Common myeloid progenitor, CD34-positive (primary cell): ENCODE results near the gene KLC4.

Experiments used
- CTCF ChIA-PET: fragments of 350-600 bp; sonication (Branson Sonifier 250); formaldehyde crosslinking; loops from one replicate; lab custom pipeline; 2021; ENCODE audit warnings: antibody characterized with exemption; lab: Charles Lee
- POLR2A ChIA-PET: fragments of 350-600 bp; sonication (Branson Sonifier 250); formaldehyde crosslinking; loops from one replicate; lab custom pipeline; 2021; ENCODE audit warnings: antibody characterized with exemption; lab: Charles Lee
- DNase-seq, 3 donors: peaks; one replicate each; pipeline versions ENCODE4 v3.0.0 to v3.0.0-alpha.2; 2013
- H3K27ac ChIP-seq, 2 experiments: 1 replicate in 1 of 2; 2 replicates in 1 of 2; pipeline ENCODE4 v1.7.0; 2013; ENCODE audit warnings: inconsistent platforms in 2 of 2, low read length in 2 of 2, mild to moderate bottlenecking in 2 of 2, low read depth in 1 of 2, moderate library complexity in 1 of 2; ENCODE audit not compliant: severe bottlenecking in 2 of 2, insufficient read depth in 1 of 2, poor library complexity in 1 of 2
- H3K27me3 ChIP-seq, 5 experiments: replicated peaks in 2 of 5; 1 replicate in 3 of 5; 2 replicates in 2 of 5; pipeline versions ENCODE4 v1.6.1 to v1.7.0; 2013; ENCODE audit warnings: low read length in 4 of 5, mild to moderate bottlenecking in 2 of 5, moderate library complexity in 2 of 5, inconsistent platforms in 1 of 5; ENCODE audit not compliant: insufficient read depth in 5 of 5, control insufficient read depth in 4 of 5
- H3K36me3 ChIP-seq, 4 experiments: 1 replicate in 2 of 4; 2 replicates in 2 of 4; pipeline versions ENCODE4 v1.6.1 to v1.7.0; 2013; ENCODE audit warnings: low read length in 3 of 4, control low read depth in 1 of 4, mild to moderate bottlenecking in 1 of 4; ENCODE audit not compliant: control insufficient read depth in 4 of 4, insufficient read depth in 4 of 4
- H3K4me1 ChIP-seq, 4 experiments: 1 replicate in 3 of 4; 2 replicates in 1 of 4; pipeline versions ENCODE4 v1.6.1 to v1.7.1; 2013; ENCODE audit warnings: low read length in 3 of 4, mild to moderate bottlenecking in 3 of 4, control low read depth in 1 of 4, inconsistent platforms in 1 of 4, moderate library complexity in 1 of 4; ENCODE audit not compliant: control insufficient read depth in 4 of 4, insufficient read depth in 4 of 4; ENCODE audit errors: control extremely low read depth in 1 of 4
- H3K4me3 ChIP-seq, 7 experiments: 1 replicate in 4 of 7; 2 replicates in 3 of 7; pipeline versions ENCODE4 v1.5.1 to v1.7.0; 2013; ENCODE audit warnings: mild to moderate bottlenecking in 7 of 7, low read length in 6 of 7, moderate library complexity in 6 of 7, inconsistent platforms in 2 of 7, low read depth in 2 of 7, control low read depth in 1 of 7; ENCODE audit not compliant: insufficient read depth in 4 of 7, control insufficient read depth in 1 of 7; ENCODE audit errors: extremely low read depth in 1 of 7
- H3K9me3 ChIP-seq, 5 experiments: 1 replicate in 4 of 5; 2 replicates in 1 of 5; pipeline versions ENCODE4 v1.6.1 to v1.7.1; 2013; ENCODE audit warnings: low read length in 4 of 5, mild to moderate bottlenecking in 2 of 5, inconsistent platforms in 1 of 5, low read depth in 1 of 5, moderate library complexity in 1 of 5; ENCODE audit not compliant: control insufficient read depth in 4 of 5, insufficient read depth in 2 of 5; ENCODE audit errors: control extremely low read depth in 1 of 5
- WGBS: methylation state at CpG from one replicate; pipeline ENCODE4 v1.1.5; 2013; ENCODE audit not compliant: insufficient coverage; 5-methylcytosine and 5-hydroxymethylcytosine counted together

Gene KLC4

GRCh38 chr6:43021270-43022047 is 38.0 kb upstream of the KLC4 start, which contains the start of gene RRP36:
TSS of gene RRP36 (plus strand) at chr6:43021623. CDS start at chr6:43021655, 32 bp downstream.
- H3K9me3 ChIP-seq: no peaks in the 10 kb centered on the region
- peak within 1 kb of the TSS; percentile 89 to 100 (median 95) for H3K4me3 ChIP-seq
- peaks cover 4 to 59% (median 43%) of the 10 kb centered on the region in 4 experiments for H3K36me3 ChIP-seq
- H3K27me3 ChIP-seq: no peaks in the 10 kb centered on the region
- peak; percentile 31 to 49 (median 40) for DNase-seq
- H3K27ac ChIP-seq: peak within 1 kb of the TSS; percentile 28 to 81
- ChIA-PET CTCF (interaction anchor here (0.7 to 2.0 kb wide), 5 partner anchors 8 to 123 kb away, joined by 3 to 5 read pairs (median 3); partner anchors contain the start of gene PEX6), POLR2A (no interaction called here)
- WGBS: under 1% methylated on average over 55 of the region's 56 CpGs
- H3K4me1 ChIP-seq: peaks cover 0 to 19% (median 18%) of the 10 kb centered on the region in 4 experiments

DNA sequence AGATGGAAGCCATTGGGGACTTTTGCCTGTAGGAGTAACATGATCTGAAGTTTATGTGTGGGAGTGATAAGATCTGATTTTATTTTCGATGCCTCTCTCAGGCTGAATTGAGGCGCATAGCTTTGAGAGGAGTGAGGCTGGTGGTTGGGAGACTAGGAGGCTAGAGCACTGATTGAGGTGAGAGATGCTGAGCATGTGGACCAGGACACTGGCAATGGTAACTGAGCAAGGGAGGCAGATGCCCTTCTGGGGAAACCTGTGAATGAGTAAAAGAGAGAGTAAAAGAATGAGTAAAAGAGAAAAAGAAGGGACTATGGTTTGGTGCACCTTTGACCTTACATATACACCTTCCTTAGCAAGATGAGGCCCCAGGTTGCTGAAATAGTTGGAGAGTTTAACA is 35.0 kb upstream of the KLC4 start:
- H3K9me3 ChIP-seq: no peaks in the 10 kb centered on the region
- ChIA-PET POLR2A (no interaction called here), CTCF (interaction anchor here (0.9 to 2.7 kb wide), 4 partner anchors 9 to 29 kb away, joined by 3 to 8 read pairs (median 4); partner anchors contain the start of genes KLHDC3 and MEA1)
- H3K27ac ChIP-seq: no peak overlapping the region
- H3K4me3 ChIP-seq: no peak overlapping the region
- DNase-seq: no peak
- peaks cover 11 to 61% (median 42%) of the 10 kb centered on the region in 4 experiments for H3K36me3 ChIP-seq
- no peaks in the 10 kb centered on the region for H3K27me3 ChIP-seq
- peaks cover 0 to 19% (median 15%) of the 10 kb centered on the region in 4 experiments for H3K4me1 ChIP-seq
- 96% methylated on average over 2 of the region's 2 CpGs for WGBS

DNA sequence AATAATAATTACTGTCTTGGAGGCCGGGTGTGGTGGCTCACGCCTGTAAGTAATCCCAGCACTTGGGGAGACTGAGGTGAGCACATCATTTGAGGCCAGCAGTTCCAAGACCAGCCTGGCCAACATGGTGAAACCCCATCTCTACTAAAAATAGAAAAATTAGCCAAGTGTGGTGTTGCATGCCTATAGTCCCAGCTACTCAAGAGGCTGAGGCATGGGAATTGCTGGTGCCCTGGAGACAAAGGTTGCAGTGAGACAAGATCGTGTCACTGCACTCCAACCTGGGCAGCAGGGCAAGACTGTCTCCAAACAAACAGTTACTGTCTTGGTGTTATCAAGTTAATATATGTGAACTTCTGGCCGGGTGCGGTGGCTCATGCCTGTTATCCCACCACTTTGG is 33.1 kb upstream of the KLC4 start:
- Histone ChIP-seq H3K4me1 (peaks cover 0 to 10% (median 8%) of the 10 kb centered on the region in 4 experiments), H3K27me3 (no peaks in the 10 kb centered on the region), H3K27ac (no peak overlapping the region), H3K9me3 (no peaks in the 10 kb centered on the region), H3K4me3 (no peak overlapping the region), H3K36me3 (peaks cover 14 to 59% (median 42%) of the 10 kb centered on the region in 4 experiments)
- DNase-seq: no peak
- WGBS: 100% methylated on average over 5 of the region's 5 CpGs
- ChIA-PET CTCF (interaction anchor here (0.8 to 2.7 kb wide), 2 partner anchors 9 to 11 kb away, joined by 3 to 8 read pairs; partner anchors contain the start of genes KLHDC3 and MEA1), POLR2A (no interaction called here)

- Histone ChIP-seq H3K36me3 (peaks cover 14 to 74% (median 57%) of the 10 kb centered on the region in 4 experiments), H3K4me1 (no peaks in the 10 kb centered on the region), H3K9me3 (no peaks in the 10 kb centered on the region), H3K27ac (no peak overlapping the region), H3K4me3 (no peak overlapping the region), H3K27me3 (no peaks in the 10 kb centered on the region)
- DNase-seq: no peak
- ChIA-PET POLR2A (no interaction called here), CTCF (interaction anchor here (1.6 kb wide), 1 partner anchor 8 kb away, joined by 3 read pairs; the partner anchor contains the start of gene RRP36)
- 97% methylated on average over 9 of the region's 9 CpGs for WGBS
Measured at GRCh38 chr6:43029120-43029519, 30.3 kb upstream of the KLC4 start.

DNA sequence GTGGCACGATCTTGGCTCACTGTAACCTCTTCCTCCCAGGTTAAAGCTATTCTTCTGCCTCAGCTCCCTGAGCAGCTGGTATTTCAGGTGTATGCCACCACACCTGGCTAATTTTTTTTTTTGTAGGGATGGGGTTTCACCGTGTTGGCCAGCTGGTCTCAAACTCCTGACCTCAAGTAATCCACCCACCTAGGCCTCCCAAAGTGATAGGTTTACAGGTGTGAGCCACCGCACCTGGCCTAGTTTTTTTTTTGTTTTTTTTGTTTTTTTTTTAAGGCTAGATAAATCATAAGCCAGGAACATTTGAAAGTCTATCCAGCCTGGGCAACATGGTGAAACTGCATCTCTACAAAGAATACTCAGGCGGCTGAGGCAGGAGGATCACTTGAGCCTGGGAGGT is 27.1 kb upstream of the KLC4 start:
- no peak overlapping the region for H3K4me3 ChIP-seq
- POLR2A ChIA-PET: interaction anchor here (0.6 kb wide), 2 partner anchors 43 to 138 kb away, joined by 3 read pairs; no protein-coding TSS in a partner anchor
- H3K36me3 ChIP-seq: peaks cover 13 to 70% (median 49%) of the 10 kb centered on the region in 4 experiments
- H3K27ac ChIP-seq: no peak overlapping the region
- no peaks in the 10 kb centered on the region for H3K27me3 ChIP-seq
- 100% methylated on average over 3 of the region's 4 CpGs for WGBS
- no peaks in the 10 kb centered on the region for H3K4me1 ChIP-seq
- H3K9me3 ChIP-seq: no peaks in the 10 kb centered on the region
- CTCF ChIA-PET: no interaction called here
- DNase-seq: no peak

GRCh38 chr6:43033496-43034189 is 25.8 kb upstream of the KLC4 start:
- WGBS: 100% methylated on average over 2 of the region's 2 CpGs
- Histone ChIP-seq H3K27me3 (no peaks in the 10 kb centered on the region), H3K36me3 (peaks cover 11 to 74% (median 52%) of the 10 kb centered on the region in 4 experiments), H3K27ac (no peak overlapping the region), H3K4me3 (no peak overlapping the region), H3K4me1 (no peaks in the 10 kb centered on the region), H3K9me3 (no peaks in the 10 kb centered on the region)
- DNase-seq: no peak
- ChIA-PET POLR2A (no interaction called here), CTCF (interaction anchor here (0.9 to 1.6 kb wide), 5 partner anchors 13 to 21 kb away, joined by 3 to 4 read pairs (median 3); partner anchors contain the start of gene CUL7)
